Measurements from ENCODE around the gene MCU. TPM values are rescaled to one million over a fixed set of nuclear protein-coding genes. Genes with fewer than 3 reads are reported as not detected.
A peak's percentile ranks its signal among the peaks of the same experiment; 100 is the strongest.
"Not testable (repeated sequence)": the region's sequence is repeated elsewhere in the genome, so short reads cannot be mapped to it uniquely, and the experiment has no call there.

The MCU gene
- total RNA-seq, 1 donor from 2014 or later: 31.4 TPM

DNA sequence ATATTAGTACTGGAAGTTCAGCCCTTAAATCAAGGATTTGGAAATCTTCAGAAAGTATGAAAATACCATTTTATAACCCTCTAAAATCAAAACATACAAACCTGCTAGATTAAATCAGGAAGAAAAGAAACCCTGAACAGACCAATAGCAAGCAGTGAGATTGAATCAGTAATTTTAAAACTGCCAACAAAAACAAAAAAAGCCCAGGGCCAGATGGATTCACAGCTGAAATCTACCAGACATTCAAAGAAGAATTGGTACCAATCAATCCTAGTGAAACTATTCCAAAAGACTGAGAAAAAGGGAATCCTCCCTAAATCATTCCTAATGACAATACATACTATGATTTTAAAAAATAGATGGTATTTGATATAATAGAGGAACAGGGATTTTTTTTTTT is 70.1 kb downstream of the MCU start:
- Mint-ChIP-seq H3K36me3 (ENCODE audit: unreplicated experiment) (no peaks in the 10 kb centered on the region), H3K9me3 (ENCODE audit: unreplicated experiment) (no peaks in the 10 kb centered on the region), H3K27ac (ENCODE audit: unreplicated experiment) (peak overlapping the region; percentile 83), H3K27me3 (ENCODE audit: unreplicated experiment) (no peaks in the 10 kb centered on the region), H3K4me1 (ENCODE audit: unreplicated experiment) (peaks cover 57% of the 10 kb centered on the region), H3K4me3 (ENCODE audit: unreplicated experiment) (peak overlapping the region; percentile 39)
- TF ChIP-seq, protein P1, sequence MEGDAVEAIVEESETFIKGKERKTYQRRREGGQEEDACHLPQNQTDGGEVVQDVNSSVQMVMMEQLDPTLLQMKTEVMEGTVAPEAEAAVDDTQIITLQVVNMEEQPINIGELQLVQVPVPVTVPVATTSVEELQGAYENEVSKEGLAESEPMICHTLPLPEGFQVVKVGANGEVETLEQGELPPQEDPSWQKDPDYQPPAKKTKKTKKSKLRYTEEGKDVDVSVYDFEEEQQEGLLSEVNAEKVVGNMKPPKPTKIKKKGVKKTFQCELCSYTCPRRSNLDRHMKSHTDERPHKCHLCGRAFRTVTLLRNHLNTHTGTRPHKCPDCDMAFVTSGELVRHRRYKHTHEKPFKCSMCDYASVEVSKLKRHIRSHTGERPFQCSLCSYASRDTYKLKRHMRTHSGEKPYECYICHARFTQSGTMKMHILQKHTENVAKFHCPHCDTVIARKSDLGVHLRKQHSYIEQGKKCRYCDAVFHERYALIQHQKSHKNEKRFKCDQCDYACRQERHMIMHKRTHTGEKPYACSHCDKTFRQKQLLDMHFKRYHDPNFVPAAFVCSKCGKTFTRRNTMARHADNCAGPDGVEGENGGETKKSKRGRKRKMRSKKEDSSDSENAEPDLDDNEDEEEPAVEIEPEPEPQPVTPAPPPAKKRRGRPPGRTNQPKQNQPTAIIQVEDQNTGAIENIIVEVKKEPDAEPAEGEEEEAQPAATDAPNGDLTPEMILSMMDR (IDR thresholded peaks at IDR 0.05): no peak
- no peak for DNase-seq (ENCODE audit: extremely low spot score, unreplicated experiment)

DNA sequence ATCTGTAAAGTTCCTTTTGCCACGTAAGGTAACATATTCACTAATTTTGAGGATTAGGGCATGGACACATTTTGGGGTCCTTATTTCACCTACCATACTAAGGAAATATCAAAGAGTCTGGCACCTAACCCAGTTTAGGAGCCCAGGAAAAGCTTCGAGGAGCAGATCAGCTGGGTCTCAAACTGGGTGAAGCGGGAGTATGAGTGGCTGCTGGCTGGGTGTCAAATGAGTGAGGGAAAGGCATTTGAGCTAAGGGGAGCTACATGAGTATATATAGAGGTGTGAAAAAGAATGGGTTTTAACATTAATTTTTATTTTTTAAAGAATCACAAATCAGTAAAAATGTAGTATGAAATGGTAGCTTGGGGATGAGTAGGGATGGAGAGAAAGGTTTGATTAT is 71.3 kb downstream of the MCU start:
- TF ChIP-seq, protein P1 (IDR thresholded peaks at IDR 0.05): no peak

DNA sequence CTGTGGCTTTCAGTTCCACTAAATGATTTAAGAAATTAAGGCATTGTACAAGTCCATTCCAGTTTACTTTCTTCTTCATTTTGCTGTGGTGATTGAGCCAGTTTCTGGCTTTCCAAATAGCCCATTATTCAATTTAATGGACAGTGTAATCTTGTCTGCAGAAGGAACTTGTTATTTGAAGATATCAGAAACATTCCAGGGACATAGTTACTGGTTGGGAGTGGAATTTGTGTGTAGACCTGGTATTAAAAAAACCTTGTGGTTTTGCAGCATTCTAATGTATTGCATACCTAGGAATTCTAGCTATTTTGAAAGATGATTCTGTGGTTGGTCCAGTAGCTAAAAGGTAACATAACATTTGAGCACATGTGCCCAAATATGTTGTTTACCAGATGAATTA is 72.2 kb downstream of the MCU start:
- Mint-ChIP-seq H3K9me3 (ENCODE audit: unreplicated experiment) (no peaks in the 10 kb centered on the region), H3K36me3 (ENCODE audit: unreplicated experiment) (peaks cover 4% of the 10 kb centered on the region), H3K27me3 (ENCODE audit: unreplicated experiment) (no peaks in the 10 kb centered on the region), H3K27ac (ENCODE audit: unreplicated experiment) (peak overlapping the region; percentile 72), H3K4me1 (ENCODE audit: unreplicated experiment) (peaks cover 43% of the 10 kb centered on the region), H3K4me3 (ENCODE audit: unreplicated experiment) (no peak overlapping the region)
- no peak for DNase-seq (ENCODE audit: extremely low spot score, unreplicated experiment)
- TF ChIP-seq, protein P1 (IDR thresholded peaks at IDR 0.05): no peak

More for the DNA sequence above, 71.3 kb downstream of the MCU start:
- no peak overlapping the region for H3K4me3 Mint-ChIP-seq (ENCODE audit: unreplicated experiment)
- H3K4me1 Mint-ChIP-seq (ENCODE audit: unreplicated experiment): peaks cover 46% of the 10 kb centered on the region
- H3K27ac Mint-ChIP-seq (ENCODE audit: unreplicated experiment): peak overlapping the region; percentile 72
- H3K36me3 Mint-ChIP-seq (ENCODE audit: unreplicated experiment): peaks cover 4% of the 10 kb centered on the region
- H3K9me3 Mint-ChIP-seq (ENCODE audit: unreplicated experiment): no peaks in the 10 kb centered on the region
- DNase-seq (ENCODE audit: extremely low spot score, unreplicated experiment): no peak
- H3K27me3 Mint-ChIP-seq (ENCODE audit: unreplicated experiment): no peaks in the 10 kb centered on the region

DNA sequence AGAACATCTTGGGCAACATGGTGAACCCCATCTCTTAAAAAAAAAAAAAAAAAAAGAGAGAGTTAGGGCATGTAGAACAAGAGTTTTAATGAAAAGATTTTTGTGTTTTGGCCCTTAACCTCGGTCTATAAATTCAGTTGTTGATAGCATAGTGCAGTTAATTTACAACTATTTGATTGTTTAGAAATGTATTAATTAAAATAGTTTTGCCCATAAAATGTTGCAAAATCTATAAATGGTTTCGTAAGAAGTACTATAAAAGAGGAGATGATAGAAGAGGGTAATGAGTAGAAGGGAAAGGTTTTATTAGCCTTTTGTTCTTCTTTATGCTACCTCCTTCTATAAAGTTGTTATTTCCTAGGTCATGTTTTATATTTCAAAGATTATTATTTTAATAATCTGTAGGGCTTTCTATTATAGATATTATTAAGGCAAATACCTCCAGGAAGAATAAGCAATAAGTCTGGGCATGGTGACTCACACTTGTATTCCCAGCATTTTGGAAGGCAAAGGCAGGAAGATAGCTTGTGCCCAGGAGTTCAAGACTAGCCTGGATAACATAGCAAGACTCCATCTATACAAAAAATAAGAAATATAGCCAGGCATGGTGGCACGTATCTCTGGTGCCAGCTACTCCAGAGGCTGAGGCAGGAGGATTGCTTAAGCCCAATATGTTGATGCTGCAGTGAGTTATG is 73.3 kb downstream of the MCU start:
- peaks cover 43% of the 10 kb centered on the region for H3K4me1 Mint-ChIP-seq (ENCODE audit: unreplicated experiment)
- H3K27me3 Mint-ChIP-seq (ENCODE audit: unreplicated experiment): no peaks in the 10 kb centered on the region
- H3K4me3 Mint-ChIP-seq (ENCODE audit: unreplicated experiment): no peak overlapping the region
- DNase-seq (ENCODE audit: extremely low spot score, unreplicated experiment): no peak
- H3K36me3 Mint-ChIP-seq (ENCODE audit: unreplicated experiment): peaks cover 8% of the 10 kb centered on the region
- H3K9me3 Mint-ChIP-seq (ENCODE audit: unreplicated experiment): no peaks in the 10 kb centered on the region
- TF ChIP-seq, protein P1 (IDR thresholded peaks at IDR 0.05): no peak
- H3K27ac Mint-ChIP-seq (ENCODE audit: unreplicated experiment): peak overlapping the region; percentile 72

DNA sequence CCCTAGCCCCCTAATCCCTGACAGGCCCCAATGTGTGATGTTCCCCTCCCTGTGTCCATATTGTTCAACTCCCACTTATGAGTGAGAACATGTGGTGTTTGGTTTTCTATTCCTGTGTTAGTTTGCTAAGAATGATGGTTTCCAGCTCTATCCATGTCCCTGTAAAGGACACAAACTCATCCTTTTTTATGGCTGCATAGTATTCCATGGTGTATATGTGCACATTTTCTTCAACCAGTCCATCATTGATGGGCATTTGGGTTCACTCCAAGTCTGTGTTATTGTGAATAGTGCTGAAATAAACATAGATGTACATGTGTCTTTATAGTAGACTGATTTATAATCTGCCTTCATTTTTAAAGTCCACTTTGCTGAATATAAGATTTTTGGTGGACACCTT is 79.3 kb downstream of the MCU start:
- not testable (repeated sequence) for DNase-seq (ENCODE audit: extremely low spot score, unreplicated experiment); H3K4me3 Mint-ChIP-seq (ENCODE audit: unreplicated experiment); H3K27me3 Mint-ChIP-seq (ENCODE audit: unreplicated experiment); H3K4me1 Mint-ChIP-seq (ENCODE audit: unreplicated experiment); H3K9me3 Mint-ChIP-seq (ENCODE audit: unreplicated experiment); H3K27ac Mint-ChIP-seq (ENCODE audit: unreplicated experiment)
- peaks cover 22% of the 10 kb centered on the region for H3K36me3 Mint-ChIP-seq (ENCODE audit: unreplicated experiment)
